Measurements from ENCODE around the gene PCYT1A.

DNA sequence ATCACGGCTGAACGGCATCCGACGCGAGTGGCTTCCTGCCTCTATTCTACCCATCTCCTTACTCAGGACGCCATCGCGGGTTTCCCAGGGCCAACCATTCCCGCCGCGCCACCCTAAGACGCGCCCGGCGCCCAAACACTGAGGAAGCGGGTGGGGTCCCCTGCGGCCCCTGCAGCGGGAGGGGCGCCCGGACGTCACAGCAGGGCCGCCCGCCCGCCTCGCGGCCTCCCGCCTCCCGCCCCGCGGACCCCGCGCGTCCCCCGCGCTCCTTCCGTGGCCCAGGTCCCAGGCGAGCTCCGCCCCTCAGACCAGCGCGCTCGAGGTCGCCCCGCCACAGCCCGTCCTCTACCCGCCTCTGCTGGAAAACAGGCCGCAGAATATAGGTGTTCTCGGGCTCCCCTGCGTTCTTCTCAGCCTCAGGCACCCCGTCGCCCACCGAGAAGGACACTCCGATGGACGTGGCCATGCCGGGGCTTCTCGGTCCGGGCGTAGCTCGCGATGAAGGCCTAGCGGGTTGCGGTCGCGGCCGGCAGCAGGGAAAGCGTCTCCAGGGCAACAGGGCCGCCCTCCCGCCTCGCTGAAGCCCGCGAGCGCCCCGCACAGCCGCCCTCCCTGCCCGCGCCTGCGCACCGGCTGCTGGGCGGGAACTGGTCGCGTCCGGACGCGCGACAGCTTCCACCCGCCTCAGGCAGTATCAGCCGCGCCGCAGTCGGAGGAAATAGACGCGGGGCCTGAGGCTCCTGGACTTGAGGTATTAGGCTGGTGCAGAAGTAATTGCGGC is 30.4 kb upstream of the PCYT1A start, which contains the start of gene DYNLT2B:
- TF ChIP-seq, protein P1, sequence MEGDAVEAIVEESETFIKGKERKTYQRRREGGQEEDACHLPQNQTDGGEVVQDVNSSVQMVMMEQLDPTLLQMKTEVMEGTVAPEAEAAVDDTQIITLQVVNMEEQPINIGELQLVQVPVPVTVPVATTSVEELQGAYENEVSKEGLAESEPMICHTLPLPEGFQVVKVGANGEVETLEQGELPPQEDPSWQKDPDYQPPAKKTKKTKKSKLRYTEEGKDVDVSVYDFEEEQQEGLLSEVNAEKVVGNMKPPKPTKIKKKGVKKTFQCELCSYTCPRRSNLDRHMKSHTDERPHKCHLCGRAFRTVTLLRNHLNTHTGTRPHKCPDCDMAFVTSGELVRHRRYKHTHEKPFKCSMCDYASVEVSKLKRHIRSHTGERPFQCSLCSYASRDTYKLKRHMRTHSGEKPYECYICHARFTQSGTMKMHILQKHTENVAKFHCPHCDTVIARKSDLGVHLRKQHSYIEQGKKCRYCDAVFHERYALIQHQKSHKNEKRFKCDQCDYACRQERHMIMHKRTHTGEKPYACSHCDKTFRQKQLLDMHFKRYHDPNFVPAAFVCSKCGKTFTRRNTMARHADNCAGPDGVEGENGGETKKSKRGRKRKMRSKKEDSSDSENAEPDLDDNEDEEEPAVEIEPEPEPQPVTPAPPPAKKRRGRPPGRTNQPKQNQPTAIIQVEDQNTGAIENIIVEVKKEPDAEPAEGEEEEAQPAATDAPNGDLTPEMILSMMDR (IDR thresholded peaks at IDR 0.05): no peak
- no peak for TF ChIP-seq EZH2 (IDR thresholded peaks at IDR 0.05; ENCODE audit: borderline replicate concordance, insufficient read depth, low read depth, low read length, poor library complexity, severe bottlenecking)

Measured in B cell (primary cell).